HG03432 (cell line): ENCODE results near the gene TMSB4X.
"Not testable (repeated sequence)": the region's sequence is repeated elsewhere in the genome, so short reads cannot be mapped to it uniquely, and the experiment has no call there.

Source experiments
- ATAC-seq: cut with Tn5 transposase; IDR thresholded peaks from one replicate; pipeline ENCODE4 v1.9.1; 2021; ENCODE audit warnings: mild to moderate bottlenecking, moderate library complexity; ENCODE audit not compliant: unreplicated experiment

Gene TMSB4X

DNA sequence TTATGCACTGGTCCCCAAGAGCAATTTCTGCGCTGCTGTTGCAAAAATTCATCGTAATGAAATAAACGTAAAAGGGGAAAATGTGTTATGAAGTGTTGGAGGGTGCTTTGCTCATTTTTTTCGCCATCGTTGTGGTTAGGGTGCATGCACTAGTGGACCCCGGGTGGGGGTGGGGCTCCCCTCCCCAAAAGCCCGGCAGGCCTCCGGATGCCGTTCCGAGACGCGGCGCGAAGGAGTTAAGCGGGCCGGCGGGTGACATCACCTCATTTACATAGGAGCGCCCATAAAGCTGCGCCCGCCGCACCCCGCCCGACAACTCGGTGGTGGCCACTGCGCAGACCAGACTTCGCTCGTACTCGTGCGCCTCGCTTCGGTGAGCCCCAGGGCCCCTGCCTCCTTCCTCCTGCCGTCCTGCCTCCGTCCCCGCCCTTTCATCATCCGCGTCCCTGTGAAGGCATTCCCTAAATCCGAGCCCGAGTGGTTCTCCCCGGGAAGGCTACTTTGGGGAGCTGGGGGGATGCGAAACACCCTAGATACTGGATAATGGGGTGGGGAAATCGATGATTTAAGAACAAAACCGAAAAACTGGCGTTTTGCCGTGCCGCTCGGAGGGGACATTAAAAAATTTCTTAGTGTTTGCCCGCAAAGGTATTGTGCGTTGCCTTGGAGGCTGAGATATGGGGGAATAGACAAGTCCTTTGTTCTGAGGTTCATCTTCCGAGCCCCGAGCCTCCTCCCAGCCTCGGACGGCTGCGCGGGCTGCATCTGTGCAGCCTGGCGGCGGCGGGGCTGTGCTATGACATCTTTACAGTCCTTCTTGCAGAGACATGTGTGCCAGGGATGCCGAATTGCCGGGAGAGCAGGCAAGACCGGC is at the start of gene TMSB4X:
TMSB4X (plus strand) TSS at position 315 of the 874 bp plus-strand sequence.
- ATAC-seq = peak; percentile 50

DNA sequence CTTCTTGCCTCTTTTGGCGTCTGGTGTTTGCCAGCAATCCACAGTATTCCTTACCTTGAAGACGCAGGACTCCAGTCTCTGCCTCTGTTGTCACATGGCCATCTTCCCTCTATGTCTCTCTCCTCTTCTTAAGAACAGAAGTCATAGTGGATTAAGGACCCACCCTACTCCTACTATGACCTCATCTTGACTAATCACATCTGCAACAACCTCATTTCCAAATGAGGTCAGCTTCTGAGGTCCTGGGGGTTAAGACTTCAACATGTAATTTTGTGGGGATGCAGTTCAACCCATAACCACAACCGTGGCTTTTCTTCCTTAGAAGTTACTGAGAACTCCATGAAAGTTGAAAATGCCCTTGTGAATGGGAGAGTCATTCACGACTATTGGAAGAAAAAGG is 45.2 kb upstream of the TMSB4X start:
- no peak for ATAC-seq

DNA sequence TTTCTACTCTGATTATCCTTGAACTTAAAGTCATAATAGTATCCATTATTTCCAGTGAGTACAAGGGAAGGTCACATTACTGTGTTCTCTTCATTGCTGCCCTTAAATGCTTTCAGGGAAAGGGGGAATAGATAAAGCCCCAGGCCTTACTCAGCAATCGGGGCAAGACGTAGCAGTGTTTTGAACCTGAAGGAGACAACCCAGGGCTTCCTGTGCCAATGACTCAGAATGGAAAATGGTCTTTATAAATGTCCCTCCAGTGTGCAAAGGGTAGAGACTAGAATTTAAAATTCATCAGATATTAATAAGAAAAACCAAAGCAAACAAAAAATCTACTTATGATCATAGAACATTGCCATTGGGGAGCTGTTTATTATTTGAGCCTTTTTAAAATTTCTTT is 44.8 kb upstream of the TMSB4X start:
- ATAC-seq = no peak

GRCh38 chrX:12932244-12932643 is 42.7 kb upstream of the TMSB4X start:
- no peak for ATAC-seq

- no peak for ATAC-seq
Observed at GRCh38 chrX:12934850-12935249, 40.1 kb upstream of the TMSB4X start.

GRCh38 chrX:12936947-12937346 is 38.0 kb upstream of the TMSB4X start:
- no peak for ATAC-seq

DNA sequence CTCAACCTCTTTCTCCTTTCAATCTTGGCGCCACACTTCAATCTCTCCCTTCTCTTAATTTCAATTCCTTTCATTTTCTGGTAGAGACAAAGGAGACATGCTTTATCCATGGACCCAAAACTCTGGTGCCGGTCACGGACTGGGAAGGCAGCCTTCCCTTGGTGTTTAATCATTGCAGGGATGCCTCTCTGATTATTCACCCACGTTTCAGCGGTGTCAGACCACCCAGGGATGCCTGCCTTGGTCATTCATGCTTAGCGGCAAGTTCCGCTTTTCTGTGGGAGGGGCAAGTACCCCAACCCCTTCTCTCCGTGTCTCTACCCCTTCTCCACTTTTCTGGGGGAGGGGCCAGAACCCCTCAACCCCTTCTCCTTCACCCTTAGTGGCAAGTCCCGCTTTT is 34.4 kb upstream of the TMSB4X start:
- not testable (repeated sequence) for ATAC-seq

- not testable (repeated sequence) for ATAC-seq
Observed at GRCh38 chrX:12943592-12943991, 31.3 kb upstream of the TMSB4X start.

GRCh38 chrX:12944452-12944851 is 30.5 kb upstream of the TMSB4X start:
- ATAC-seq = not testable (repeated sequence)

GRCh38 chrX:12945494-12945893 is 29.4 kb upstream of the TMSB4X start:
- ATAC-seq = no peak

GRCh38 chrX:12946406-12946805 is 28.5 kb upstream of the TMSB4X start:
- no peak for ATAC-seq

DNA sequence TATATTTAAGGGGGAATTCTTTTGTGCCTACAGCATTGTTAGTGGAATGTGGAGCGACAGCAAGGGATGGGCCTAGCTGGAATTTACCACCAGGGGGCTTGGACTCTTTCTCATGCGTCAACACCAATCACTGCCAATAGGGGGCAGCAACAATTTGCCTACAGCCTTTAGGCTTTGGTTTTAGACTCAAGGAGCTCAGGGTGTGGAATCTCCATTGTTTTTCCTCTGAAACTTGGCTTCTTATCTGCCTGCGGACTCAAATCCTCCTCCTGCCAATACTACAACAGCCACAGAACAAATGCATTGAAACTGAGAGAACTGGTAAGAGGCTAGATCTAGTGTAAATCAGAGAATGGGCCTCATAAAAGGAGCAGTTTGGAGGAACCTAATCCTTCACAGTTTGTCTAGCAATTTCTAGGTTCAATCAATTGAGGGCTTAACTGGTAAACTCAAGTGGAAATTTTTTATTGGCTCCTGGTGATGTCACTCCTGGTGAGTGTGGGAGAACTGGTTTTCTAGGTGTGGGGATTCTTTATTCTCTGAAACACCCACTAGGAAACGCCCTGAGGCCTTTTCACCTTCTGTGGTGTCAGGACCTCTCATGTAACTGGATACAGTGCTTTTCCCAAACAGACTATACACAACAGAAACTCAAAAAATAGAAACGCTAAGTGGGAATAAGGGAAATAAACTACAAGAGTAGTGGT is 27.9 kb upstream of the TMSB4X start:
- ATAC-seq = peak; percentile 38

DNA sequence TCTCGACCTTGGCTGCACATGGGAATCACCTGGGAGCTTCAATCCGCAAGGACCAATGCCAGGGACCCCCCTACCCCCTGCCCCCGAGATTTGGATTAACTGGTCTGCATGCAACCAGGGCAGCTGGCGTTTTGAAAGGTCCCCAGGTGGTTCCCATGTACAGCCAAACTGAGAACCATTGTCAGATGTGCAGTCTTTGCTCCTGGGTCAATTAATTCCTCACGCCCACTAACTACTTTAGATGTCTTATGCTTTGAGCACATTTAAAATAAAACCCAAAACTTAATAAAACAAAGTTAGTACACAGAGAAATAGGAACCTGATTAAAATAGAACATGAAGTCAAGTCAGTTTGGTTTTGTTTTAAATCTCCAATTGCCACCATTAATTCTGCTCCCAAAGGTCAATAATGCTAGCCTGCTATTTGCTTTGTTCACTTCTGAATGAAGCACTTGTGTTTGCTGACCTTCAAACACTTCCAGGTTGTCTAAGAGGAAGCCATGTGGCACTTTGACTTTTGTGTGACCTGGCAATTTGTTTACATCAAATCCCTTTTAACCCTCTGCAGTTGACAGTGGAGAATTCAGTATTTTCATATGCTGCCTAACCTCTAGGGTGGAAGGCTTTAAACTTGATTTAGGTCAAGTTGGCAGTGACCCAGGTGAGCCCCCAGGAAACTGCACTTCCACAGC is 27.2 kb upstream of the TMSB4X start:
- ATAC-seq = no peak

GRCh38 chrX:12948495-12948894 is 26.4 kb upstream of the TMSB4X start:
- no peak for ATAC-seq

DNA sequence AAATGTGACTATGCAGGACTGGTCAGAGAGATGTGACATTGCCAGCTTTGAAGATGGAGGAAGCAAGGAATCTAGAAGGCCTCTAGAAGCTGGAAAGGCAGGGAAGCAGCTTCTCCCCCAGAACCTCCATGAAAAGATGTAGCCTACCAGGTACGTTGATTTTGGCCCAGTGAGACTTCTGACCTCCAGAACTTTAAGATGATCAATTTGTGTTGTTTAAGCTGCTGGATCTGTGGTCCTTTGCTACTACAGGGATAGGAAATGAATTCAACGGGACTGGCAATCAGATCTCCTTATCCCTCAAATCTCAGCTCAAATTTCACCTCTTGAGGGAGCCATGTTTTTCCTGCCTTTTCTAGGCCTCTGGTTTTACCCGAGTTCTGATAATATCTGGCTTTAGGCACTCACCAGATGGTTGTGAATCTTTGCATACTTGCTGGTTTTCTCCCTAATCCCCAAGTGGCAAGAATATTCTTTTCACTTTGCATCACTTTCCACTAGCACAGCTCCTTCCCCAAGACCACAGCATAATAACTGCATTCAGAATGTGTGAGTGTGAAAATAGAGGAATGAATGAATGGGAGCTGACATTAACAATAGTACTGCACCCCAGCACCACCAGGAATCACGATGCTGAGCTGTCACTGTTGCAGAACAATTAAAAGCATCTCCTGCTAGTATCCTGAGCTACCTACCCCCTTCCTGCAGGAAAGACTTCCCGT is 25.5 kb upstream of the TMSB4X start:
- ATAC-seq = no peak

DNA sequence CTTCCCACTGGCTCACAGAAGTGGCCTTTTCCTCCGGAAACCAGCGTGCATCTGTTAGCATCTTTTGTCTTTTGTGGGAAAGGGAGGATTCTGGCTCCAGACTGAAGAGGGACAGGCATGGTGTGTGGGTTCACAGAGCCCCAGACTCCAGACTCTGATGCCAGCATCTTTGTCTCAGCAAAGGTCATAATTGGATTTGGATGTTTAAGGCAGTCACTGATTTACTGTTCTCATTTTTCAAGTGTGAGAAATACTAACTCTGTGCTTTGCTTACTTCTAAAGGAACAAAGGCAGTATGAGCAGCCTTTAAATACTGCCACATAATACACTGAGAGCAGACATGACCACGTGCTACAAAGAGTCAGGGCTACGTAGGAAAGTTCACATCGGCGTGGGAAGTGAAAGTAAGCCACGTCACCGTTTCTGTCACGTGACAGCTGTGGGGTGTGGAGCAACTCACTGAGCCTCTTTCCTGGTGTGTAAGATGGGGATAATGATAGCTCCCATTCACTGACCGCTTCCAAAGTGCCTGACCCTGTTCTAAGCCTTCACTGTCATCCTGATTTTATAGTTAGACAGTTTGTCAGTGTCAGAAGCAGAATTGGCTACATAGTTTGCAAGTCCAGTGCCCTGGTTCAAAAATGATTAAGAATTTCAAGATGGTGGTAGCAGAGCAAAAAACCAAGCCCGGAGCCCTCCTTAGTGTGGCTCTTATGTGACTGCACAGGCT is 24.8 kb upstream of the TMSB4X start:
- ATAC-seq = peak; percentile 54

- peak; percentile 58 for ATAC-seq
Observed at GRCh38 chrX:12950851-12951594, 23.9 kb upstream of the TMSB4X start.

DNA sequence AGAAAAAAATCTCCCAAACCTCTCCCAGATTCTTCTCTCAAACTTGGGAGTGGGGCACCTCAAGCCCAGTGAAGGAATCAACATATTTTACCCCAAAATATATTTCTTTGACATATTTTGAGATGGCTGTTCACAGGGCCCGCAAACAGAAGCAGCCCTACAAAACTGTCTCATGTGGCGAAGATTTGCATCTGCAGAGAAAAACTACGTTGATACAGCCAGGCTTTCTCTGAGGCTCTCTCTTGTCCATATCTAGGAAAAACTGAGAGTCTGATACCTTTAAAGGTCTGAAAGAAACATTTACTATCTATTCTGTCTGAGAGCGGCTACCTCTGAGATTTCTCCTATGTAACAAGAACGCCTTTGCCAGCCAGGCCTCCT is 23.3 kb upstream of the TMSB4X start:
- ATAC-seq = no peak

DNA sequence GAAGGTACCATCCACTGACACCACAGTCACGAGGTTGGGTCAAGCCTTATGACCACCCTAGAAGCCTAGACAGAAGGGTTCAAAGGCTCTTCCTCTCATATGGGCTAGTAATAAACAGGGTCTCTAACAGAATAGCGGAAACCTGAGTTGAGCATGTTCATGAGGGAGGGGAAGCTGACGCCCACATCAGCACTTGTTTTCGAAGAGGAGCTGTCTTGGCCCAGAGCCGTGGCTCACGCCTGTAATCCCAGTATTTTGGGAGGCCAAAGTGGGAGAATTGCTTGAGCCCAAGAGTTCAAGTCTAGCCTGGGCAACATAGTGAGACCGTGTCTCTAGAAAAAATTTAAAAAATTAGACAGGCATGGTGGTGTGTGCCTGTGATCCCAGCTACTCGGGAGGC is 21.5 kb upstream of the TMSB4X start:
- no peak for ATAC-seq

GRCh38 chrX:12954376-12954775 is 20.5 kb upstream of the TMSB4X start:
- no peak for ATAC-seq
